ENCODE measurements around the gene ORAI3.

GRCh38 chr16:30985401-30986128 lies 36.7 kb downstream of the ORAI3 start:
- TF ChIP-seq GATA3 (IDR thresholded peaks at IDR 0.05; ENCODE audit: low read depth, low read length) (no peak), GATA2 (IDR thresholded peaks at IDR 0.05; ENCODE audit: low read depth, low read length) (no peak)

Data from SH-SY5Y (cell line).